GM21526 (cell line): ENCODE measurements around the gene CCDC134.

Source experiments
- ATAC-seq: cut with Tn5 transposase; IDR thresholded peaks from one replicate; pipeline ENCODE4 v1.9.1; 2021; ENCODE audit warnings: moderate library complexity; ENCODE audit not compliant: unreplicated experiment, low FRiP score

The CCDC134 gene

DNA sequence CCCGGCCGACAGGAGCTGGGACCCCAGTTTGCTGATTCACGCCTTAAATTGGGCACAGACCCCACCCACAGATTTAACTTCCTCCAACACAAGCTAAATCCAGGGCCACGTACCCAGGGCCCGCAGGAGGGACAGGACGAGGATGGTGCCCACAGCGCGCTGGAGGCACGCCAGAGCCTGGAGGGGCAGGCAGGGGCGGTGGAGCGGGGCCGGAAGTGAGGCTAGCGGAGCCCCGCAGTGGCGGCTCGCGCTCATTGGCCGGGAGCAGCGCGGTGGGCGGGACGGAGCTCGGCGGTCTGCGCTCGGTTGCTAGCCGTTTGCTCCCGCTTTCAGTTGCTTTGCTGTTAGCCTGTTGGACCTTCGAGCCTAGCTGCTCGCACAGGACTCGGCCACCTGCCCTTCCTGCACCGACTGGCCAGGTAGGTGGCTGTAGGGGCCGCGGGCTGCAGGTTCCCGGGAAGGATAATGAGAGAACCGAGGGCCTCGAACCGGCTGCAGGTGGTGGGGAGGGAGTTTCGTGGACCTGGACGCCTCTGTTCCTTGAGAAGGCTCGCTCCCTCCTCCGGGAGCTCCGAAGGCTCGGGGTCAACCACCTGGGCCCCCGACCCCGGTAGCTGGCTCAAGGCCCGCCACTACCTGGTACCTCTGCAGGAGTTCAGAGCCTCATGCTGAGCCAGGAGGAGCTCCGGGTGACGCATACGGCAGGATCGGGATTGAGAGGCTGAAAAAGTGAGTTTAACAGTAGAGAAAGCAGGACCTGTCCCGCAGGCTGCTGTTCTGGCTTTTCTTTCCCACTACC is at the start of gene CCDC134:
Gene CCDC134 (plus strand): TSS at position 332 of the 799 bp plus-strand sequence. CDS start 8,212 bp downstream, outside the sequence.
- peak; percentile 76 for ATAC-seq

DNA sequence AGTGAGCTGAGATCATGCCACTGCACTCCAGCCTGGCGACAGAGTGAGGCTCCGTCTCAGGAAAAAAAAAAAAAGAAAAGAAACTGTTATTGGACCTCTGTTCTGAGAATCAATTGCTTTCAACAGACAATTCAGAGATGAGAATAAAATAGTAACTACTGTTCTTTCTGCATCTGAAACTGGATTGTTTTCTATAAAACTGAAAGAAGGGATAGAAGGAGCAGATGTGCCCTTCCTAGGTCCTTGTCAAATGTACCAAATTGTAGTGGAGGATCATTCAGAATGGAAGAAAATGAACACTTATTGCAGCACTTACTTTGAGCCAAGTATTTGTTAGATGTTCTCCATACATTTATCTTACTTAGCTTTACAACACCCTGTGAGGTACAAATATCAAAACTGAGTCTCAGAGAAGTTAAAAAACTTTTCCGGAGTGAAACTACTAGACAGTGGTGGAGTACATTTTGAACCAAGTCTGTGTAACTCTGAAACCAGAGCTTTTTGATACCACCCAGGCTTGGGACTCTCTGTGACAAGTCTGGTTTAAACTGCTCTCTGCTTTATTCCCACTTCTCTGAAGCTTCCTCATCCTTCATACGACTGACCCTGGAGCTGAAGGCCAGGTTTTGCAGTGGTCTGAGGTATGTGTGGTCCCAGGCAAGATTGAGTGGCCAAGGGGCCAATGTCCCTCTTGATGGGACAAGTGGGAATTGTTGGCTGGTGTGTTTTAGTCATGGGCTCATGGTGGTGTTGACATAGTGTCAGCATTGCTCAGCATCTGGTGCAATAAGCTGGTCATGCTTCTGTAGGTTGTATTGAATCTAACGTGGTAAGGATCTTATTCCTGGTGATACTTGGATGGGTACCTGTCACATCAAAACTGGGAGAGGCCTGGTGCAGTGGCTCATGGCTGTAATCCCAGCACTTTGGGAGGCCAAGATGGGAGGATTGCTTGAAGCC is 48.2 kb upstream of the CCDC134 start:
- ATAC-seq = peak; percentile 59

DNA sequence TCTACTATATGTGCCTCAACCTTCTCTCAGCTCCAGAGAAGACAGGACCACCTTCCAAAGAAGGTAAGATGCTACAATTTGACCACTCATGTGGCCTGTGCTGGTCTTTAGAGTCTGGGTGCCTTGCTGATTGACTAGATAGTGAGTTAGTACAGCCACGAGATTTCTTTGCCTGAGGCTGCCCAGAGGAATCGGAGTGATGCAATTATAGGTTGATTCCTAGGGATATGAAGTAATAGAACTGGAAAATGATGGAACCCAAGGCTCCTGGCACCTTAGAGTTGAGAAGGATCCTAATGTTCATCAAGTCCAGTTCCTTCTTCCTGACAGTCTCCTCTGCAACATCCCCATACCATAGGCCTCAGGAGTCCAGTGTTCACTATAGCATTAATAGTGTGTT is 46.5 kb upstream of the CCDC134 start:
- ATAC-seq = no peak

DNA sequence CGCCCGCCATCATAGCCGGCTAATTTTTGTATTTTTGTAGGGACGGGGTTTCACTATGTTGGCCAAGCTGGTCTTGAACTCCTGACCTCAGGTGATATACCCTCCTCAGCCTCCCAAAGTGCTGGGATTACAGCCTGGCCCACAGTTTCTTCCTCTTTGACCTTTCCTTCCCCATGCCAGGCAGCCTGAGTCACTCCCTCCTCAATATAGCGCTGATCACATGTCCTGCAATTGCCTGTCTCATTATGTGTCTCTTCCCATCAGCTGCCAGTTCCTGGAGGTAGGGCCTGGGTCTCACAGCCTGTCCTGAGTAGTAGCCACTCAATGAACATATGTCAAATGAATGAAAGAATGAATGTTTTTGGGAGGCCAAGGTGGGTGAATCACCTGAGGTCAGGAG is 43.0 kb upstream of the CCDC134 start:
- no peak for ATAC-seq

DNA sequence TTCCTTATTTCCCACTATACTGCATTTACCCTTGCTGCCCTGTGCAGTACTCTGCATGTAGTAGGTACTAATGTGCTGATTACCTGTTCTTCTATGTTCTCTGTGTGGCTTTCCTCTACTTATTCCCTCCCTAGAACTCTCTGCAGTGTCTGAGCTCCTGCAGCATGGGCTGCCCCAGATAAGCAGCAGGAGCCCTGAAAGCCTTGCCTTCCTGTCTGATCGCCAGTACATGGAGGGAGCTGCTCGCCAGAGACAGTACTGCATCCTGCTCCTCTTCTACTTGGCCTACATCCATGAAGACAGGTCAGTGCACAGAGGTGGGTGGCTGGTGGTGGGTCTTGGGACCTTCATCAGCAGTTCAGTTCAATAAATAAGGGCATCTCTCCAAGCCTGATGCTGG is 42.2 kb upstream of the CCDC134 start:
- ATAC-seq = no peak

DNA sequence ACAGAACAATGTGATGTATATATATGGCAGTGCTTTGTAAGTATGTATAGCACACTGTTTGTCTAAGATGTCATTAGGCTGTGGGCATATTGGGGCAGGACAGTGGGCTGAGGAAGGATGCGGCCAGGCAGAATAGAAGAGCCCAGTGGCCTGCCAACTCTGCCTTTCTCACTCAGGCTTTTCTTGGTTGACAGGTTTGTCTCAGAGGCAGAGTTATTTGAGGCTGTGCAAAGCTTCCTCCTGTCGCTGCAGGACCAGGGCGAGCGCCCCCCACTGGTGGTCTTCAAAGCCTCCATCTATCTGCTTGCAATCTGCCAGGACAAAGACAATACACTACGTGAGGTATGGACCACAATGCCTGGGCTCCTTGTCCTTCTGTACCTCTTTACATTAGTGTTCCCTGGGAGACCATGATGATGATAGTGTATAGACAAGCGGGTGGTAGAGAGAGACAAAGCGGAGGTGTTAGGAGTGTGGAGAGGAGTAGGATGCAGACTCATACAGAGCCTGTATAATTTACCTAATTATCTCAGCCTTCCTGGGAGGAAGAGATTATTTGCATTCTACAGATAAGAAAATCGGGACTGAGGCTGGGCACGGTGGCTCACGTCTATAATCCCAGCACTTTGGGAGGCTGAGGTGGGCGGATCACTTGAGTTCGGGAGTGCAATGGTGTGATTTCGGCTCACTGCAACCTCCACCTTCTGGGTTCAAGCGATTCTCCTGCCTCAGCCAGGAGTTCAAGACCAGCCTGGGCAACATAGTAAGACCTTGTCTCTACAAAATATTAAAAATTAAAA is 37.3 kb upstream of the CCDC134 start:
- no peak for ATAC-seq

DNA sequence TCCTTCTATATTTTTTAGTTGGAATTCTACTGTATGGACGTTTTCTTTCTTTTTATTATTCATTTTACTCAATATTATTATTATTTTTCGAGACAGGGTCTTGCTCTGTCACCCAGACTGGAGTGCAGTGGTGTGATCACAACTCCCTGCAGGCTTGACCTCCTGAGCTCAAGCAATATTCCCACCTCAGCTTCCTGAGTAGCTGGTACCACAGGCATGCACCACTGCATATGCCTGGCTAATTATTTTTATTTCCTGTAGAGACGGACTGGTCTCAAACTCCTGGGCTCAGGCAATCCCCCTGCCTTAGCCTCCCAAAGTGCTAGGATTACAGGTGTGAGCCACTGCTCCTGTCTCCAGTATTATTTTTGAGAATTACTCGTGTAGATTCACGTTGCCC is 34.0 kb upstream of the CCDC134 start:
- no peak for ATAC-seq

DNA sequence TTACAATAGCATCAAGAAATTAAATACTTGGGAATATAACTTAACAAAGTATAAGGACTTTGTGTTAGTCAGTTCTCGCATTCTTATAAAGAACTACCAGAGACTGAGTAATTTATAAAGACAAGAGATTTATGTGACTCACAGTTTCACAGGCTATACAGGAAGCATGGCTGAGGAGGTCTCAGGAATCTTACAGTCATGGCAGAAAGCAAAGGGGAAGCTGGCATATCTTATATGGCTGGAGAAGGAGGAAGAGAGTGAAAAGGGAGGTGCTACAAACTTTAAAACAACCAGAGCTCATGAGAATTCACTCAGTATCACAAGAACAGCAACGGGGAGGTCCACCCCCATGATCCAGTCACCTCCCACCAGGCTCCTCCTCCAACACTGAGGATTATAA is 32.0 kb upstream of the CCDC134 start:
- no peak for ATAC-seq

DNA sequence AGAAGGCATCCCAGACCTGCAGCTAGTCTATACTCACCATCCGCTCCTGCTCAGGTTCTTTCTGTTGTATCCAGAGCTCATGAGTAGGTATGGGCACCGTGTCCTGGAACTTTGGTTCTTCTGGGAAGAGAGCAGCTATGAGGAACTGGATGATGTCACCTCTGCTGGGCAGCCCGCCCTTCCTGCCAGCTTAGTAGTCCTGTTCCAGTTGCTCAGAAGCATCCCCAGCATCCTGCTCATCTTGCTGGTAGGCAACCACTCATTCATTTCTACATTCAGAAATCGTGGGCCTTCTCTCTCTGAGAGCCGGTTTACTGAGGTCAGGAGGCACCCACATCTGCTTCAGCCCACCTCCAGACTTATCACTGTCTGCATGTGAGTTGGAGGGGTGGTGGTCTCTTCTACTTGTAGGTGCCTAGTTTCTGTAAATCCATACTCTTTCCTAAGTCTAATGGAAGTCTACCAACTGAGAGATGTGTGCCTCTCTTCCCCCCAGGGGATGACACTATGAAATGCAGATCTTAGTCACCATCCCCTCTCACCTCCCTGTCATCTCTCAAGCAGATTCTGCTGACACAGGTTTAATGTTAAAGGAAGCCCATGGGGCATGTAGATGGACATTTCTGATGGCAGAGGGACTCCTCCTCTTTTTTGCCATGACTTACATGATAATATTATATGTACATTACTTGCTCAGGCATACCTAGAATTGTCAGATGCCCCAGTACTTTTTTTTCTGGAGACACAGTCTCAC is 29.6 kb upstream of the CCDC134 start:
- no peak for ATAC-seq

DNA sequence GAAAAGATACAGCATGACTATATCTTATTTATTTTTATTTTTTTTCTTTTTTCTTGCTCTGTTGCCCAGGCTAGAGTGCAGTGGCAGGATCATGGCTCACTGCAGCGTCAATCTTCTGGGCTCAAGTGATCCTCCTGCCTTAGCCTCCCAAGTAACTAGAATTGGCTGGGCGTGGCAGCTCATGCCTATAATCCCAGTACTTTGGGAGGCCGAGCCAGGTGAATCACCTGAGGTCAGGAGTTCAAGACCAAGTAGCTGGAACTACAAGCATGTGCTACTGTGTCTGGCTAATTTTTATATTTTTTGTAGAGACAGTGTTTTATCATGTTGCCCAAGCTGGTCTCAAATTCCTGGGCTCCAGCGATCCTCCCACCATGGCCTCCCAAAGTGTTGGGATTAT is 28.3 kb upstream of the CCDC134 start:
- ATAC-seq = no peak

DNA sequence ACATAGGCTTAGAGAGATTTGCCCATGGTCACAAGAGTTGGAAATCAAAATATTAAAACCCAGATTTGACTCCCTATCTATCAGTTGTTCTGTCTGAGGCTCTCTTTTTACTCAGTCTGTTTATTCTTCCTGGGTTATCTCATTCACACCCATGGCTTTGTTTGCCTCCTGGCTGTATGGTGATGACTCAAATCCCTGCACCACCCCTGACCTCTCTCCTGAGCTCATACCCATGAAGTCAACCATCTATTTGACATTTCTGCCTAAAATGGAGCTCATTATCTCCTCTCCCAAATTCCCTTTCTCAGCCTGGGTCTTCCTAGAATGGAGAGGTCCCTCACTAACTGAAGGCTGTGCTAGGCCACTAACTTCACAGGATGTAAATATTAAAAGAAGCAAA is 27.8 kb upstream of the CCDC134 start:
- ATAC-seq = no peak

DNA sequence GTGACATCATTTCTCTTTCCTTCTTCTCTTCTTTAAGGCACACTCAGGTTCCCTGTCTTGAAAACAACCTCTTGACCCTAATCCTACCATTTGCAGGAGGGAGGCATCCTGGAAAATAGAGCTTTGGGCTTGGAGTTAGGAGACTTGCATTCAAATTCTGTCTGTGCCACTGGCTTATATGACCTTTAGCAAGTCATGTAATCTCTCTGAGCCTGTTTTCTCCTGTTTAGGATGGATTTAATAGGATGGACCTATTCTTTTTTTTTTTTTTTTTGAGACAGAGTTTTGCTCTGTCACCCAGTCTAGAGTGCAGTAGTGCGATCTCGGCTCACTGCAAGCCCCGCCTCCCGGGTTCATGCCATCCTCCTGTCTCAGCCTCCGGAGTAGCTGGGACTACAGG is 25.1 kb upstream of the CCDC134 start:
- no peak for ATAC-seq

DNA sequence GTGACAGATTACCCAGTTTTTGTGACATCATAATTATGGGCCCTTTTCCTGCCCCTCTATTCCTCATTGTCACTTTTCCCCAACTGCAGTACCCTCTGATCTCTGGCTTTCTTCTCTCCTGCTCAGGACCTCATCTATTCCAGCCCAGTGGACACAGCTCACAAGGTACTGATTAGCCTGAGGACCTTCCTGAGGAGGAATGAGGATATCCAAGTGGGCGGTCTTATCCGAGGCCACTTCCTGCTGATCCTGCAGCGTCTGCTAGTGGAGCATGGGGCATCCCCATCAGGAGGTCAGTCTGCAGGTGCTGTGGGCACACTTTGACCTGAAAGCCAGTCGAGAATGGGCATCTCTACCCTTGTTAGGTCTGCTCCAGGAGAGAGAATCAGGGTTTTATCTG is 24.5 kb upstream of the CCDC134 start:
- ATAC-seq = no peak

DNA sequence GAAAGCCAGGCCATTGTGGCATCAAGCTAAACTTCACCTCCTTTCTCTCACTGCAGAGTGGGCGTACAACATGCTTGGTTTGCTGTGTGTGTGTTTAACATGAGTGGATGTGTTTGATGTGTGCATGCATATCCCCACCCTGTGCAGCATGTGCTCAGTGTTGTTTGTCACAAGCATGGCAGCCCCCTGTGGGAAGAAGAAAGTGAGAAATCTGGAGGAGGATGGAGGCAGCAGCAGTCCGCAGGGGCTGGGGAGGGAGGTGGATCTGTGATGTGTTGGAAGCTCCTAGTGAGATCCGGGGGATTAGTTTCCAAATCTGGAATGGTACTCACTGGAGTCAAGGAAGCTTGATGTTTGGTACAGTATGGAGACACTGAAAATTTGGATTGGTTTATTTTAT is 24.1 kb upstream of the CCDC134 start:
- ATAC-seq = no peak

DNA sequence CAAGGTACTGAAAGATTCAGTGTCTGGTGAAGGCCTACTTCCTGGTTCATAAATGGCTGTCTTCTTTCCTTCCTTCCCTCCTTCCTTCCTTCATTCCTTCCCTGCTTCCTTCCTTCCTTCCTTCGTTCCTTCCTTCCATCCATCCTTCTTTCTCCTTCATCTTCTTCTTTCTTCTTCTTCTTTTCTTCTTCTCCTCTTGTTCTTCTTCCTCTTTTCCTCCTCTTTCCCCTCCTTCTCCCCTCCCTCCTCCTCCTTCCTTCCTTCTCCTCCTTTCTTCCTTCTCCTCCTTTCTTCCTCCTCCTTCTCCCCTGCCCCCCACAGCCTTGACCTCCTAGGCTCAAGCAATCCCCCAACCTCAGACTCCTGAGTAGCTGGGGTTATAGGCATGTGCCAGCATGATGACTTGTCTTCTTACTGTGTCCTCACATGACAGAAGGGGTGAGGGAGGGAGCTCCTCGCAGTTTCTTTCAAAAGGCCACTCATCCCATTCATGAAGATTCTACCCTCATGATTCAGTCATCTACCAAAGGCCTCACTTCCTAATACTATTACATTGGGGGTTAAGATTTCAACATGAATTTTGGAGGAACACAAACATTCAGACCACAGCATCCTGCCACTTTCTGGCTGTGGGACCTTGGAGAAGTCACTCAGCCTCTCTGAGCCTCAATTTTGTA is 22.6 kb upstream of the CCDC134 start:
- no peak for ATAC-seq

DNA sequence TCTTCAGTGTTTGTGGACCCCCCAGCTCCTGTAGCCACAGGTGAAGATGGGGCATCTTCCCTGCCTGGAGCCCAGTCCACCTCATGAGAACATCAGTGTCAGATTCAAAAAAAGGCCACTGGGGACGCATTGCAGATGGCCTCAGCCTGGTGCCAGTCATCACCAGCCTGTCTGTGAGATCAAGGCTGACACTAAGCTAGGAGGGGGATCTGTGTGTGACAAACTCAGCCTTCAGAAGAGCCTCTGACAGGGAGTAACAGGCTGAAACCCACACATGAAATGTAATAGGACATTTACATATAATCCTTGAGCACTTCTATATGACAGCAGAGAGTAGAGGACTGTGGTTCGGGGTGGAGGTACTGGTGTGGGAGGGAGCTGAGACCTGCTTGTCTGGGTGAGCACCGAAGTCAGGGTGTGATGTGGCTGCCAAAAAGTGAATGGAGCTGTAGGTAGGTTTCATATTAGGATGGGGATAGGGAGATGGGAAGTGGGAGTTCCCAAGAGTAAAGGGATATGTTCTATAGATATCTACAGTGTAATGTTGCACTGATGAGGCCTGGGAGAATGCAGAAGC is 20.5 kb upstream of the CCDC134 start:
- ATAC-seq = no peak

DNA sequence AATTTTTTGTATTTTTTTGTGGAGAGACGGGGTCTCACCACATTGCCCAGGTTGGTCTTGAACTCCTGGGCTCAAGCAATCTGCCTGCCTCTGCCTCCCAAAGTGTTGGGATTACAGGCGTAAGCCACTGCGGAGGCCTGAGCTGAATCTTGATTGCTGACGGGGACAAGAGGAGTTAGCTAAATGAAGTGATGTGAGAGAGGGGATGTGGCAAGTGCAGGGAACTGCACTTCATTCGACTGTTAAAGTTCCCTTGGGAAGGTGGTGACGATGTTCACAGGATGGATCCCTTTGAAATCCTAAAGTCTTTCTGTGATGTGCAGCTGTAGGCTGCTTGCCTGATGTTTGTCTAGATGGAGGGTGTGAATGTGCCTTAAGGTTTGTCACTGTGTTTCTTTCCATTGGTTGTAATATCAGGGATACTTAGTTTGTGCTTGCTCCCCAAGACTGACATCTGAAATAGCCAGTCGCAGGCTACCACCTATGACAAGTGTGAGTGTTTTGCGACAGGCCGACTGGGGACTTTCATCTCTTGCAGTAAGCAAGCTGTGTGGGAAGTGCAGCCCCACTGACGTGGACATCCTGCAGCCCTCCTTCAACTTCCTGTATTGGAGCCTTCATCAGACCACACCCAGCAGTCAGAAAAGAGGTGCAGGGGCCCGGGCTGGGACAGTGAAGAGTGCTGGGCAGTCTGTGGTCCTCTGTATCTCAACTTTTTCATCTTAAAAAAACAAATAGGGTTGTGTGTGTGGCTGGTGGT is 19.6 kb upstream of the CCDC134 start:
- ATAC-seq = peak; percentile 87

DNA sequence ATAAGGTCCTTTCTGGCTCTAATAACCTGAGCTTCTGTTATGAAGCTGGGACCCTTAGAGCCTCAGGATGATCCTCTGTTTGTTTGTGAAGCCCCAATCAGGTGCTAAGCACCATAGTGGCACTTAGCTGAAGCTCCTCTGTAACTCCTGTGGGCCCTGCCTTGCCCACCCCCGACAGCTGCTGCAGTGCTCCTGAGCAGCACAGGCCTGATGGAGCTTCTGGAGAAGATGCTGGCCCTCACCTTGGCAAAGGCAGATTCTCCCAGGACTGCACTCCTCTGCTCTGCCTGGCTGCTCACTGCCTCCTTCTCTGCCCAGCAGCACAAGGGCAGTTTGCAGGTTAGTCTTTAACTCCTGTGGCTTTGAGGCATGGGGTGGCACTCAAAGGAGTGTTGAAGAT is 19.0 kb upstream of the CCDC134 start:
- ATAC-seq = no peak
